Measurements from ENCODE around the gene CLVS2.

CLVS2 gene

DNA sequence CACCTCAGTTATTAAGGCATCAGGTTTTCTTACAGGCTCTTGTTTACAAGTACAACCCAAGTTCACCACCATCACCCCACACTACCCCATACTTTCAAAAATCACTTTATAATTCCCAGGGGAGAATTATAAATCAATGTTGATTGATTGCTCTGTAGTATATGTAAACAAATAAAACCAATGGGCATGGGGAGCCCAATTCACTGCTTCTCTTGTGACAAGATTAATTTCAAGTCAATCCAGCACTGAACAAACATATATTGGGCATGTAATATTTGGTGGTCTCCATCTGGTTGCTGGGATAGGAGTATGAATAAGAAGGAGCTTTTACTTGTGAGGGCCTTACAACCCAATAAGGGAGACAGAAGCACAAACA is 95.8 kb downstream of the CLVS2 start:
- TF ChIP-seq CTCF (IDR thresholded peaks at IDR 0.05; ENCODE audit: low read length): no peak
- TF ChIP-seq EZH2phosphoT487 (IDR thresholded peaks at IDR 0.05; ENCODE audit: low read length): no peak
- no peak for TF ChIP-seq EZH2 (optimal IDR thresholded peaks at IDR 0.05; ENCODE audit: low read depth, low read length)
- Histone ChIP-seq H2AFZ (ENCODE audit: low read length) (peak overlapping the region; percentile 42; the same call in 1 of the 2 replicates), H3K4me3 (ENCODE audit: low read length) (no peak overlapping the region), H3K9me2 (replicated peaks; ENCODE audit: insufficient read depth, low read length) (no peaks in the 10 kb centered on the region), H3K9ac (ENCODE audit: low read length) (no peak overlapping the region), H3K9me3 (replicated peaks; ENCODE audit: insufficient read depth, low read length) (no peaks in the 10 kb centered on the region), H3K27ac (ENCODE audit: low read length) (no peak overlapping the region), H3K79me2 (ENCODE audit: low read length) (no peaks in the 10 kb centered on the region), H3K4me2 (ENCODE audit: low read depth, low read length) (peak overlapping the region; percentile 36; the same call in 1 of the 2 replicates), H3K36me3 (replicated peaks; ENCODE audit: insufficient read depth, low read length) (no peaks in the 10 kb centered on the region), H3F3A (ENCODE audit: insufficient read depth, low read length) (peaks cover 16% of the 10 kb centered on the region), H3K27me3 (replicated peaks; ENCODE audit: insufficient read depth, low read length) (no peaks in the 10 kb centered on the region), H3K4me1 (ENCODE audit: low read length) (peaks cover 53% of the 10 kb centered on the region), H4K20me1 (ENCODE audit: insufficient read depth, low read length) (no peaks in the 10 kb centered on the region)
- no peak for DNase-seq

DNA sequence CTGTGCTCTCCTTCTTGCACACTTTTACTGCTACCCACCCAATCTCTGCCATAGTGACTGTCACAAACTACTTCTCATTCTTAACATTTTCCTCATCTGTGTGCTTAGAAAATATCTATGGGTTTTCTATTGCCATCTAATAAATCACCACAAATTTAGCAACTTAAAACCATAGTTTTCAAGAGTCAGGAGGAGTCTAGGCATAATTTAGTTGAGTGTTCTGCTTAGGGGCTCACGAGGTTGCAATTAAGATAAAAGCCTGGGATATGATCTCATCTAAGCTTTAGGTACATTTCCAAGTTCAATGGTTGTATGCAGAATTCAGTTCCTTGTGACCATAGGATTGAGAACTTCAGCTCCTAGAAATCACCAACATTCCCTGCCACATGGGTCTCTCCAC is 98.8 kb downstream of the CLVS2 start:
- no peak overlapping the region for H3K27ac ChIP-seq (ENCODE audit: low read length)
- H3K4me3 ChIP-seq (ENCODE audit: low read length): no peak overlapping the region
- no peaks in the 10 kb centered on the region for H4K20me1 ChIP-seq (ENCODE audit: insufficient read depth, low read length)
- H3K27me3 ChIP-seq (replicated peaks; ENCODE audit: insufficient read depth, low read length): no peaks in the 10 kb centered on the region
- H3K4me2 ChIP-seq (ENCODE audit: low read depth, low read length): no peak overlapping the region
- H2AFZ ChIP-seq (ENCODE audit: low read length): no peak overlapping the region
- H3K9me3 ChIP-seq (replicated peaks; ENCODE audit: insufficient read depth, low read length): no peaks in the 10 kb centered on the region
- H3K4me1 ChIP-seq (ENCODE audit: low read length): peaks cover 42% of the 10 kb centered on the region
- DNase-seq: no peak
- H3K36me3 ChIP-seq (replicated peaks; ENCODE audit: insufficient read depth, low read length): no peaks in the 10 kb centered on the region
- no peak overlapping the region for H3K9ac ChIP-seq (ENCODE audit: low read length)
- 0 out of 2 replicates have a peak, but pooled peaks cover 5% of the 10 kb centered on the region for H3F3A ChIP-seq (ENCODE audit: insufficient read depth, low read length)
- TF ChIP-seq EZH2 (optimal IDR thresholded peaks at IDR 0.05; ENCODE audit: low read depth, low read length) (no peak), EZH2phosphoT487 (IDR thresholded peaks at IDR 0.05; ENCODE audit: low read length) (no peak), CTCF (IDR thresholded peaks at IDR 0.05; ENCODE audit: low read length) (no peak)
- H3K9me2 ChIP-seq (replicated peaks; ENCODE audit: insufficient read depth, low read length): no peaks in the 10 kb centered on the region
- no peaks in the 10 kb centered on the region for H3K79me2 ChIP-seq (ENCODE audit: low read length)

DNA sequence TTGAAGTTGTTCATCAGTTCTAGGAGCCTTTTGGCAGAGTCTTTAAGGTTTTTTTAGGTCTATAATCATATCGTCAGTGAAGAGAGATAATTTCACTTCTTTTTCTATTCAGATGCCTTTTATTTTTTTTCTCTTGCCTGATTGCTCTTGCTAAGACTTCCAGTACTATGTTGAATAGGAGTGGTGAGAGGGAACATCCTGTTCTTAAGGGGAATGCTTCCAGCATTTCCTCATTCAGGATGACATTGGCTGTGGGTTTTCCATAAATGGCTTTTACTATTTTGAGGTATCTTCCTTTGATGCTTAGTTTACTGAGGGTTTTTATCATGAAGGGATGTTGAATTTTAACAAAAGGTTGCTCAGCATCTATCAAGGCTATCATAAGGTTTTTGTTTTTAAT is 109.5 kb downstream of the CLVS2 start:
- Histone ChIP-seq H3K36me3 (replicated peaks; ENCODE audit: insufficient read depth, low read length) (no peaks in the 10 kb centered on the region), H3K4me3 (ENCODE audit: low read length) (no peak overlapping the region), H3K9me2 (replicated peaks; ENCODE audit: insufficient read depth, low read length) (no peaks in the 10 kb centered on the region), H3F3A (ENCODE audit: insufficient read depth, low read length) (no peaks in the 10 kb centered on the region), H4K20me1 (ENCODE audit: insufficient read depth, low read length) (no peaks in the 10 kb centered on the region), H3K4me1 (ENCODE audit: low read length) (no peaks in the 10 kb centered on the region), H3K9me3 (replicated peaks; ENCODE audit: insufficient read depth, low read length) (no peaks in the 10 kb centered on the region), H3K27me3 (replicated peaks; ENCODE audit: insufficient read depth, low read length) (no peaks in the 10 kb centered on the region), H3K27ac (ENCODE audit: low read length) (no peak overlapping the region), H3K9ac (ENCODE audit: low read length) (no peak overlapping the region), H3K79me2 (ENCODE audit: low read length) (no peaks in the 10 kb centered on the region), H2AFZ (ENCODE audit: low read length) (no peak overlapping the region), H3K4me2 (ENCODE audit: low read depth, low read length) (no peak overlapping the region)
- DNase-seq: no peak
- TF ChIP-seq CTCF (IDR thresholded peaks at IDR 0.05; ENCODE audit: low read length) (no peak), EZH2phosphoT487 (IDR thresholded peaks at IDR 0.05; ENCODE audit: low read length) (no peak), EZH2 (optimal IDR thresholded peaks at IDR 0.05; ENCODE audit: low read depth, low read length) (no peak)

All from MM.1S (cell line).